Spleen (tissue), 7 donors: ENCODE results near the gene CRYL1.

Source experiments
- POLR2A ChIP-seq, 3 donors: fragments of 450-650 bp; IDR thresholded peaks; one replicate each; pipeline ENCODE4 v1.5.1; 2017; ENCODE audit warnings: antibody characterized with exemption in 3 of 3, mild to moderate bottlenecking in 1 of 3
- TF ChIP-seq, protein P1 (sequence below), 11 experiments: fragments of 200-600 bp in 7 of 11; fragments of 450-650 bp in 4 of 11; sonication (generic) in 4 of 11; IDR thresholded peaks in 8 of 11; conservative IDR thresholded peaks in 3 of 11; 1 replicate in 7 of 11; 2 replicates in 4 of 11; pipeline versions ENCODE4 v1.4.0 to v1.8.0; 2016 to 2021; ENCODE audit warnings: antibody characterized with exemption in 11 of 11, inconsistent platforms in 4 of 11, mild to moderate bottlenecking in 1 of 11
- donor health status: DM: no; HTN: no; CAD: no; lungs with moderate emphysema.
- donor health status: DM: no; HTN: no; CAD: no.
- donor health status: DM: no; HTN: no; CAD: no.

GRCh38 chr13:20518660-20519100, 7.0 kb downstream of the CRYL1 start:
- no peak for TF ChIP-seq POLR2A (IDR thresholded peaks at IDR 0.05)
- TF ChIP-seq, protein P1, sequence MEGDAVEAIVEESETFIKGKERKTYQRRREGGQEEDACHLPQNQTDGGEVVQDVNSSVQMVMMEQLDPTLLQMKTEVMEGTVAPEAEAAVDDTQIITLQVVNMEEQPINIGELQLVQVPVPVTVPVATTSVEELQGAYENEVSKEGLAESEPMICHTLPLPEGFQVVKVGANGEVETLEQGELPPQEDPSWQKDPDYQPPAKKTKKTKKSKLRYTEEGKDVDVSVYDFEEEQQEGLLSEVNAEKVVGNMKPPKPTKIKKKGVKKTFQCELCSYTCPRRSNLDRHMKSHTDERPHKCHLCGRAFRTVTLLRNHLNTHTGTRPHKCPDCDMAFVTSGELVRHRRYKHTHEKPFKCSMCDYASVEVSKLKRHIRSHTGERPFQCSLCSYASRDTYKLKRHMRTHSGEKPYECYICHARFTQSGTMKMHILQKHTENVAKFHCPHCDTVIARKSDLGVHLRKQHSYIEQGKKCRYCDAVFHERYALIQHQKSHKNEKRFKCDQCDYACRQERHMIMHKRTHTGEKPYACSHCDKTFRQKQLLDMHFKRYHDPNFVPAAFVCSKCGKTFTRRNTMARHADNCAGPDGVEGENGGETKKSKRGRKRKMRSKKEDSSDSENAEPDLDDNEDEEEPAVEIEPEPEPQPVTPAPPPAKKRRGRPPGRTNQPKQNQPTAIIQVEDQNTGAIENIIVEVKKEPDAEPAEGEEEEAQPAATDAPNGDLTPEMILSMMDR (IDR thresholded peaks at IDR 0.05 in 8 of 11, conservative IDR thresholded peaks at IDR 0.05 in 3 of 11), result no peak
